HG02642 (cell line): ENCODE measurements around the gene ST3GAL6.

Experiments used
- ATAC-seq: cut with Tn5 transposase; IDR thresholded peaks from one replicate; pipeline ENCODE4 v1.9.1; 2021; ENCODE audit warnings: mild to moderate bottlenecking; ENCODE audit not compliant: unreplicated experiment, poor library complexity

ST3GAL6 gene

DNA sequence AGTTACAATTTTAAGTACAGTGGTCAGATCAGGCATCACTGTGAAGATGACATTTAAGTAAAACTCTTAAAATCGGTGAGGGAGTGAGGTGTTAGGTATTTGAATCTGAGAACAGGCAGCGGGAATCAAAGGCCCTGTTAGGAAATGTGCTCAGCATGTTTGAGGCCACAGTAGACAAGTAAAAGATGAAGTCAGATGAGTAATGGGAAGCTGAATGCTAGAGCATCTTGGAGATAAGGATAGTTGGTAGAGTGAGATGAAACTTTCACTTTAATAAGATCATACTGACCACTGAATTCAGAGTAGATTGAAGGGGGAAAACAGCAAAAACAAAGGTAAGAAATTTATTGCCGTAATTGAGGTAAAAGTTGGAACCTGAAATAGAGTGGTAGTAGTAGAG, 76.7 kb downstream of the ST3GAL6 start:
- no peak for ATAC-seq

DNA sequence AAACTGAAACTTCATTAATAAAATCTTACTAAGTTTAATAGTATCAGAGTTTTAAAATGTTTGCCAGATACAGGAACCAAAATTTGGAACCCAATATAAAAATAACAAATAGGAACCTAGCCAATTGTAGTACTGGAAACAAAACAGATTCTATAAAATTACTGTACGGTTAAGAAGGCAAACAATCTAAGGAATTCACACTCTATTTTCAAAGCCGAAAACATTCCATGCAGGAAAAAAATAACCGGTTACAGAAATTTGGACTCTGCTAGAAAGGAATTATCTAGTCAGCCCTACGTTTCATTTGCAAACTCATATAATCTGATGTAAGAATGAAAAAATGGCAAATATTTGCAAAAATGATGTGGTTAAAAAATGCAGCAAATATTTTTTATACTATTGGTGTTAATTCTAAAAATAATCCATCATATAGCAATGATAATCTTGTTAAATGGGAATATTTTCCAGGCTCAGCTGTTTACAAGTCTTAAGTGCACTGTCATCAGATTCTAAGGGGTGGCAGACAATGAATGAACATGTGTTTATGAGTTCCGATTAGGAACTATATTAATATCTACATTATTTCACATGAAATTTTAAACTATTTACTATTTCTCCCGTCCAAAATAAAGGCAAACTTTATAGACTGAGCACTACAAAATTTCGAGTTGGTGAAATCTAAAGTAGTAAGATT, 80.3 kb downstream of the ST3GAL6 start:
- ATAC-seq = no peak
